Osteocyte (in vitro differentiated cells): ENCODE measurements around the gene CARD6. TPM values are rescaled to one million over a fixed set of nuclear protein-coding genes. Genes with fewer than 3 reads are reported as not detected.
A peak's percentile ranks its signal among the peaks of the same experiment; 100 is the strongest.
"Not testable (repeated sequence)": the region's sequence is repeated elsewhere in the genome, so short reads cannot be mapped to it uniquely, and the experiment has no call there.

ENCODE experiments used
- DNase-seq: peaks from one replicate; pipeline ENCODE4 v3.0.0; 2021; ENCODE audit warnings: mixed read lengths; ENCODE audit not compliant: unreplicated experiment; ENCODE audit errors: extremely low spot score
- H3K27ac Mint-ChIP-seq: one replicate; pipeline ENCODE4 v1.8.0; 2021; ENCODE audit warnings: mild to moderate bottlenecking, mixed read lengths; ENCODE audit not compliant: unreplicated experiment
- H3K27me3 Mint-ChIP-seq: one replicate; pipeline ENCODE4 v1.8.0; 2021; ENCODE audit warnings: mixed read lengths; ENCODE audit not compliant: unreplicated experiment
- H3K36me3 Mint-ChIP-seq: one replicate; pipeline ENCODE4 v1.8.0; 2021; ENCODE audit warnings: mixed read lengths; ENCODE audit not compliant: unreplicated experiment
- H3K4me1 Mint-ChIP-seq: one replicate; pipeline ENCODE4 v1.8.0; 2021; ENCODE audit warnings: mixed read lengths; ENCODE audit not compliant: unreplicated experiment
- H3K4me3 Mint-ChIP-seq: one replicate; pipeline ENCODE4 v1.8.0; 2021; ENCODE audit warnings: mild to moderate bottlenecking, moderate library complexity, mixed read lengths; ENCODE audit not compliant: unreplicated experiment
- H3K9me3 Mint-ChIP-seq: one replicate; pipeline ENCODE4 v1.8.0; 2021; ENCODE audit warnings: mixed read lengths; ENCODE audit not compliant: unreplicated experiment
- long read RNA-seq: library from polyadenylated mRNA; unstranded; transcript quantifications from one replicate; pipeline ENCODE4 v2.0.0, GENCODE V29; 2021
- total RNA-seq: library from RNA; stranded (reverse); gene quantifications from 2 replicates; pipeline ENCODE4 v1.2.1, GENCODE V29; 2021
- TF ChIP-seq, protein P1 (sequence below): fragments of 200-600 bp; sonication (generic); IDR thresholded peaks from 2 replicates; pipeline ENCODE4 v1.5.0; 2021; ENCODE audit warnings: antibody characterized with exemption, mild to moderate bottlenecking, moderate library complexity

Gene CARD6, protein sequence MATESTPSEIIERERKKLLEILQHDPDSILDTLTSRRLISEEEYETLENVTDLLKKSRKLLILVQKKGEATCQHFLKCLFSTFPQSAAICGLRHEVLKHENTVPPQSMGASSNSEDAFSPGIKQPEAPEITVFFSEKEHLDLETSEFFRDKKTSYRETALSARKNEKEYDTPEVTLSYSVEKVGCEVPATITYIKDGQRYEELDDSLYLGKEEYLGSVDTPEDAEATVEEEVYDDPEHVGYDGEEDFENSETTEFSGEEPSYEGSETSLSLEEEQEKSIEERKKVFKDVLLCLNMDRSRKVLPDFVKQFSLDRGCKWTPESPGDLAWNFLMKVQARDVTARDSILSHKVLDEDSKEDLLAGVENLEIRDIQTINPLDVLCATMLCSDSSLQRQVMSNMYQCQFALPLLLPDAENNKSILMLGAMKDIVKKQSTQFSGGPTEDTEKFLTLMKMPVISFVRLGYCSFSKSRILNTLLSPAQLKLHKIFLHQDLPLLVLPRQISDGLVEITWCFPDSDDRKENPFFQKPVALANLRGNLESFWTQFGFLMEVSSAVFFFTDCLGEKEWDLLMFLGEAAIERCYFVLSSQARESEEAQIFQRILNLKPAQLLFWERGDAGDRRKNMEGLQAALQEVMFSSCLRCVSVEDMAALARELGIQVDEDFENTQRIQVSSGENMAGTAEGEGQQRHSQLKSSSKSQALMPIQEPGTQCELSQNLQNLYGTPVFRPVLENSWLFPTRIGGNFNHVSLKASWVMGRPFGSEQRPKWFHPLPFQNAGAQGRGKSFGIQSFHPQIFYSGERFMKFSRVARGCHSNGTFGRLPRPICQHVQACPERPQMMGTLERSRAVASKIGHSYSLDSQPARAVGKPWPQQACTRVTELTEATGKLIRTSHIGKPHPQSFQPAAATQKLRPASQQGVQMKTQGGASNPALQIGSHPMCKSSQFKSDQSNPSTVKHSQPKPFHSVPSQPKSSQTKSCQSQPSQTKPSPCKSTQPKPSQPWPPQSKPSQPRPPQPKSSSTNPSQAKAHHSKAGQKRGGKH
- total RNA-seq, result 0.73 and 1.1 TPM in 2 replicates
- long read RNA-seq, full-length matches to known transcripts, result 6 of 7 reads
- long read RNA-seq, partial matches to known transcripts, result 0 of 7 reads
- long read RNA-seq, other reads (novel, unspliced or antisense), result 1 of 7 reads

DNA sequence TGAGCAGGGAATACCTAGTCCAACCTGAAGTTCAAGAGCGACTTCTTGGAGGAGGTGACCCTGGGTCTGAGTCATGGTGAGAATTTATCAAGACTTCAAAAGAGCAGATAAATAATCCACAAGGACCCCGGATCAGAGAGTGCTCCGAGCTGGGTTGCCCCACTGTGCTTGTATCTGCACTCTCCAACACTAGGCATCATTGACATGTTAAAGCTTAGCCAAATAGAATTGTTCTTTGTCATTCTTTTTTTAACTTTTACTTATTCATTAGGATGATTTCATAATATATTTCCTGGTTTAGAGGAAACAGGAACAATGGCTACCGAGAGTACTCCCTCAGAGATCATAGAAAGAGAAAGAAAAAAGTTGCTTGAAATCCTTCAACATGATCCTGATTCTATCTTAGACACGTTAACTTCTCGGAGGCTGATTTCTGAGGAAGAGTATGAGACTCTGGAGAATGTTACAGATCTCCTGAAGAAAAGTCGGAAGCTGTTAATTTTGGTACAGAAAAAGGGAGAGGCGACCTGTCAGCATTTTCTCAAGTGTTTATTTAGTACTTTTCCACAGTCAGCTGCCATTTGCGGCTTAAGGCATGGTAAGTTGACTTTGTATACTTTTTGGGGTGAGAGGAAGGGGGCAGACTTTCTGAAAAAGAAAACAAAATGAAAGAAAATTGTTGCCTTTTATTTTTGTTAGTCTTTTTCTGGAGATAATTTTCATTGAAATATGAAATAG lies at the start of gene CARD6:
Gene CARD6, plus strand, starts transcription at position 300 of the 738 bp plus-strand sequence. Its CDS starts 16 bp downstream, at position 316.
- H3K4me3 Mint-ChIP-seq, result peak within 1 kb of the TSS; percentile 42
- no peaks in the 10 kb centered on the region for H3K9me3 Mint-ChIP-seq
- no peak for DNase-seq
- H3K36me3 Mint-ChIP-seq, result no peaks in the 10 kb centered on the region
- peak within 1 kb of the TSS; percentile 54 for H3K27ac Mint-ChIP-seq
- peaks cover 36% of the 10 kb centered on the region for H3K27me3 Mint-ChIP-seq
- H3K4me1 Mint-ChIP-seq, result peaks cover 9% of the 10 kb centered on the region
- TF ChIP-seq, protein P1, sequence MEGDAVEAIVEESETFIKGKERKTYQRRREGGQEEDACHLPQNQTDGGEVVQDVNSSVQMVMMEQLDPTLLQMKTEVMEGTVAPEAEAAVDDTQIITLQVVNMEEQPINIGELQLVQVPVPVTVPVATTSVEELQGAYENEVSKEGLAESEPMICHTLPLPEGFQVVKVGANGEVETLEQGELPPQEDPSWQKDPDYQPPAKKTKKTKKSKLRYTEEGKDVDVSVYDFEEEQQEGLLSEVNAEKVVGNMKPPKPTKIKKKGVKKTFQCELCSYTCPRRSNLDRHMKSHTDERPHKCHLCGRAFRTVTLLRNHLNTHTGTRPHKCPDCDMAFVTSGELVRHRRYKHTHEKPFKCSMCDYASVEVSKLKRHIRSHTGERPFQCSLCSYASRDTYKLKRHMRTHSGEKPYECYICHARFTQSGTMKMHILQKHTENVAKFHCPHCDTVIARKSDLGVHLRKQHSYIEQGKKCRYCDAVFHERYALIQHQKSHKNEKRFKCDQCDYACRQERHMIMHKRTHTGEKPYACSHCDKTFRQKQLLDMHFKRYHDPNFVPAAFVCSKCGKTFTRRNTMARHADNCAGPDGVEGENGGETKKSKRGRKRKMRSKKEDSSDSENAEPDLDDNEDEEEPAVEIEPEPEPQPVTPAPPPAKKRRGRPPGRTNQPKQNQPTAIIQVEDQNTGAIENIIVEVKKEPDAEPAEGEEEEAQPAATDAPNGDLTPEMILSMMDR, result no peak

DNA sequence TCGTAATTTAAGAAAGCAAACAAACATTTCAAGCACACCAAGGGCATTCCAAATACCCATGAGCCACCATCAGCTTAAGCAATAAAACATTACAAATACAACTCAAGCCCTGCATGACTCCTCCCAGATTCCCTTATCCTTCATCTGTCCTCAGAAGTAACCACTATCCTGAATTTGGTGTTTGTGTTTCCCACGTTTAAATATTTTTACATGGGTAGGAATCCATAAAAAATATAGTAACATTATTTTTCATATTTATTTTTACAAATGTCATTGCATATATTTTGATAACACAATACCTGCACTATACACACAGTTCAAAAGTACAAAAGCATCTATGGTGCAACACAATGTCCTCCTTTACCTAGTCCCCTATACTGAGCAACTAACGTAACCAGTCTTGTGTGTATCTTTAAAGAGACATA lies 49.4 kb upstream of the CARD6 start:
- Mint-ChIP-seq H3K27me3 (no peaks in the 10 kb centered on the region), H3K27ac (no peak overlapping the region), H3K9me3 (peaks cover 10% of the 10 kb centered on the region), H3K4me3 (no peak overlapping the region), H3K36me3 (peaks cover 11% of the 10 kb centered on the region), H3K4me1 (peaks cover 30% of the 10 kb centered on the region)
- DNase-seq, result no peak
- TF ChIP-seq, protein P1, result no peak

- H3K9me3 Mint-ChIP-seq, DNase-seq, H3K27ac Mint-ChIP-seq, H3K27me3 Mint-ChIP-seq, H3K4me3 Mint-ChIP-seq: not testable (repeated sequence)
- Mint-ChIP-seq H3K36me3 (peaks cover 11% of the 10 kb centered on the region), H3K4me1 (peaks cover 36% of the 10 kb centered on the region)
These were observed 48.5 kb upstream of the CARD6 start for GRCh38 chr5:40792691-40793090.

- not testable (repeated sequence) for H3K4me3 Mint-ChIP-seq, H3K27ac Mint-ChIP-seq, H3K9me3 Mint-ChIP-seq, H3K36me3 Mint-ChIP-seq, DNase-seq, H3K27me3 Mint-ChIP-seq
- H3K4me1 Mint-ChIP-seq, result peaks cover 42% of the 10 kb centered on the region
These were observed 46.8 kb upstream of the CARD6 start for GRCh38 chr5:40794340-40794739.

DNA sequence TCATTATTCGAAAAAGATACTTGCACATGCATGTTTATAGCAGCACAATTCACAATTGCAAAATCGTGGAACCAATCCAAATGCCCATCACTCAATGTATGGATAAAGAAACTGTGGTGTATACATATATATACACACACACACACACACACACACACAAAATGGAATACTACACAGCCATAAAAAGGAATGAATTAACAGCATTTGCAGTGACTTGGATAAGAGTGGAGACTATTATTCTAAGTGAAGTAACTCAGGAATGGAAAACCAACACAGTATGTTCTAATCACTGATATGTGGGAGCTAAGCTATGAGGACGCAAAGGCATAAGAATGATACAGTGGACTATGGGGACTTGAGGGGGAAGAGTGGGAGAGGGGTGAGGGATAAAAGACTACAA lies 46.3 kb upstream of the CARD6 start:
- not testable (repeated sequence) for H3K4me3 Mint-ChIP-seq, H3K27ac Mint-ChIP-seq, H3K9me3 Mint-ChIP-seq, H3K36me3 Mint-ChIP-seq, DNase-seq, H3K27me3 Mint-ChIP-seq
- peaks cover 47% of the 10 kb centered on the region for H3K4me1 Mint-ChIP-seq

DNA sequence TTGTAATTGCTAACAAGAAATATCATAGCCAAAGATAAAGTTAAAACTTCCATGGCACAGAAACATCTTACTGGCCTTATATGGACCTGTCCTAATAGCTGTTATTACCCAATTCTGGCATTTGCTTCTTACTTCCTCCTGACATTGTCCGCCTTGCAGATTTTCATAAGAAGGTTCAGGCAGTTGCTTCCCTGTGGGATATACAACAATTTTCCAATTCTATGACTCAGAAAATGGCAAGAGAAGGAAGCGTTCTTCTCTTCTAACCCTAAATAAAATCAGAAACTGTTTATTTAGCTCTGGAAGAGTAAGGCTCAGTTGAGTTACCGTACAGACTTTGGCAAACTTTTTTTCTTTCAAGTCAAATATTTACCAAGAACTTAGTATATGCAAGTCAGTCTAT lies 44.7 kb upstream of the CARD6 start:
- peak overlapping the region; percentile 87 for H3K4me3 Mint-ChIP-seq
- H3K36me3 Mint-ChIP-seq, result peaks cover 2% of the 10 kb centered on the region
- peak overlapping the region; percentile 78 for H3K27ac Mint-ChIP-seq
- H3K9me3 Mint-ChIP-seq, result no peaks in the 10 kb centered on the region
- no peak for DNase-seq
- no peaks in the 10 kb centered on the region for H3K27me3 Mint-ChIP-seq
- peaks cover 42% of the 10 kb centered on the region for H3K4me1 Mint-ChIP-seq
- TF ChIP-seq, protein P1, result no peak
